Calu3 (cell line): Measurements from ENCODE around the gene NDUFS4. TPM values are rescaled to one million over a fixed set of nuclear protein-coding genes. Genes with fewer than 3 reads are reported as not detected.

Experiments
- BruUV-seq: library from RNA; stranded (reverse); fragments of 400-500 nt; replicated peaks from 2 replicates; lab custom pipeline; 2021; lab: Mats Ljungman, UMichigan
- CTCF ChIA-PET: fragments of 300-600 bp; sonication (Branson Sonifier 250); formaldehyde crosslinking; loops from one replicate; lab custom pipeline; 2022; ENCODE audit warnings: antibody characterized with exemption; lab: Charles Lee
- DNase-seq: peaks from one replicate; pipeline ENCODE4 v3.0.0; 2022
- H3K27ac Mint-ChIP-seq: one replicate; pipeline ENCODE4 v1.8.0; 2022; ENCODE audit warnings: mixed read lengths; ENCODE audit not compliant: unreplicated experiment
- H3K27me3 Mint-ChIP-seq: one replicate; pipeline ENCODE4 v1.8.0; 2022; ENCODE audit warnings: mixed read lengths; ENCODE audit not compliant: unreplicated experiment
- H3K36me3 Mint-ChIP-seq: one replicate; pipeline ENCODE4 v1.8.0; 2022; ENCODE audit warnings: mild to moderate bottlenecking, moderate library complexity, mixed read lengths; ENCODE audit not compliant: insufficient read depth, unreplicated experiment
- H3K4me1 Mint-ChIP-seq: one replicate; pipeline ENCODE4 v1.8.0; 2022; ENCODE audit warnings: mild to moderate bottlenecking, low read depth, mixed read lengths; ENCODE audit not compliant: unreplicated experiment
- H3K4me3 Mint-ChIP-seq: one replicate; pipeline ENCODE4 v1.8.0; 2022; ENCODE audit warnings: mild to moderate bottlenecking, low read depth, moderate library complexity, mixed read lengths; ENCODE audit not compliant: unreplicated experiment
- H3K9me3 Mint-ChIP-seq: one replicate; pipeline ENCODE4 v1.8.0; 2022; ENCODE audit warnings: low read depth, mixed read lengths; ENCODE audit not compliant: unreplicated experiment
- intact Hi-C: fragments of 100-400 bp; cut with micrococcal nuclease; formaldehyde crosslinking; loops from one replicate; pipeline ENCODE4 v1.10.0; 2022; ENCODE audit not compliant: unreplicated experiment
- total RNA-seq: library from RNA; stranded (reverse); gene quantifications from 2 replicates; pipeline ENCODE4 v1.2.3, GENCODE V29; 2022
- TF ChIP-seq, protein P1 (sequence below): fragments of 200-600 bp; IDR thresholded peaks from one replicate; pipeline ENCODE4 v1.8.0; 2022; ENCODE audit warnings: antibody characterized with exemption; ENCODE audit not compliant: unreplicated experiment

The NDUFS4 gene
- total RNA-seq, 1 experiment from 2014 or later = 71.0 TPM

DNA sequence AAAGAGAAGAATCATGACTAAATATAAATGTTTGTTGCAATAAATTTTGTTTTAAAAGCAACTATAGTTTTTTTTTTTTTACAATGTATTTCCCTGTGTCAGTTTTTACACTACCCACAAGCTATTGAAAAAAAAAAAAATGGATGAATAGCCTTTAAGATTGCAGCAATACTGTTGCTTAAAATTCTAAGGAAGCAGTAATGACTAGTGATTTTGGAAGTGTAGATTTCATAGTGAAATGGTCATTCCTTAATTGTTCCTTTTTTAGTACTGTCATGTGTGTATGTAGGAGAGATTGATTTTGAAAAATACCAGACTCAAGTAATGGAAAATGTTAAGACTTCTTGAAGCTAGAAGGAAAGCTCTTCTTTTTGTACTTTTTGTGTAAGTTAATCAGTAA is 53.1 kb downstream of the NDUFS4 start:
- CTCF ChIA-PET = no interaction called here
- Mint-ChIP-seq H3K27me3 (no peaks in the 10 kb centered on the region), H3K4me1 (no peaks in the 10 kb centered on the region), H3K27ac (no peak overlapping the region), H3K9me3 (no peaks in the 10 kb centered on the region), H3K36me3 (no peaks in the 10 kb centered on the region), H3K4me3 (no peak overlapping the region)
- BruUV-seq = no TSS peak
- TF ChIP-seq, protein P1, sequence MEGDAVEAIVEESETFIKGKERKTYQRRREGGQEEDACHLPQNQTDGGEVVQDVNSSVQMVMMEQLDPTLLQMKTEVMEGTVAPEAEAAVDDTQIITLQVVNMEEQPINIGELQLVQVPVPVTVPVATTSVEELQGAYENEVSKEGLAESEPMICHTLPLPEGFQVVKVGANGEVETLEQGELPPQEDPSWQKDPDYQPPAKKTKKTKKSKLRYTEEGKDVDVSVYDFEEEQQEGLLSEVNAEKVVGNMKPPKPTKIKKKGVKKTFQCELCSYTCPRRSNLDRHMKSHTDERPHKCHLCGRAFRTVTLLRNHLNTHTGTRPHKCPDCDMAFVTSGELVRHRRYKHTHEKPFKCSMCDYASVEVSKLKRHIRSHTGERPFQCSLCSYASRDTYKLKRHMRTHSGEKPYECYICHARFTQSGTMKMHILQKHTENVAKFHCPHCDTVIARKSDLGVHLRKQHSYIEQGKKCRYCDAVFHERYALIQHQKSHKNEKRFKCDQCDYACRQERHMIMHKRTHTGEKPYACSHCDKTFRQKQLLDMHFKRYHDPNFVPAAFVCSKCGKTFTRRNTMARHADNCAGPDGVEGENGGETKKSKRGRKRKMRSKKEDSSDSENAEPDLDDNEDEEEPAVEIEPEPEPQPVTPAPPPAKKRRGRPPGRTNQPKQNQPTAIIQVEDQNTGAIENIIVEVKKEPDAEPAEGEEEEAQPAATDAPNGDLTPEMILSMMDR = no peak
- intact Hi-C loops = no loop called here
- DNase-seq = no peak

DNA sequence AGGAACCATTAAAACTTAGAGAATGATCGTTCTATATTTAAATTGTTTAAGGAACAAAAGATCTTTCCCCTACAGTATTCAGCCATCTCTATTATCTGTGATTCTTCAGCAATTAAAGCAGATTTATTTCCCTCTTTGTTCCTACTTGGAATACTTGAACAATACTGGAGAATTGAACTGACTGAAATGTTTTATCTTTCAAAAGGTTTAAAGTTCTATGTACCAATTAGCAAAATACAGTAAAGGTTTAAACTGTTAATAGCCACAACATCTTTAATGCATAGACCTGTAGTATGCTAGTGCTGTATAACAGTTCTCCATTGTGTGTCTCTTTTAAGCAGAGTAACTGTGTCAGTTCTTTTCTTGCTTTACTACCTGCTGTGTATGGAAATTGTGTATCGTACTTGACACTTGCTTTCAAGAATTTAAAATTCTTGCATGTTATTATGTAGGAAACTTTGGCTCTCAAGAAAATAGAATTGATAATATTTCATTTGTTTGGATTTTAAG is 54.0 kb downstream of the NDUFS4 start:
- no peaks in the 10 kb centered on the region for H3K36me3 Mint-ChIP-seq
- H3K9me3 Mint-ChIP-seq = no peaks in the 10 kb centered on the region
- H3K27ac Mint-ChIP-seq = no peak overlapping the region
- TF ChIP-seq, protein P1 = no peak
- H3K4me3 Mint-ChIP-seq = no peak overlapping the region
- no TSS peak for BruUV-seq
- intact Hi-C loops = no loop called here
- no peaks in the 10 kb centered on the region for H3K4me1 Mint-ChIP-seq
- DNase-seq = no peak
- no peaks in the 10 kb centered on the region for H3K27me3 Mint-ChIP-seq
- CTCF ChIA-PET = no interaction called here

DNA sequence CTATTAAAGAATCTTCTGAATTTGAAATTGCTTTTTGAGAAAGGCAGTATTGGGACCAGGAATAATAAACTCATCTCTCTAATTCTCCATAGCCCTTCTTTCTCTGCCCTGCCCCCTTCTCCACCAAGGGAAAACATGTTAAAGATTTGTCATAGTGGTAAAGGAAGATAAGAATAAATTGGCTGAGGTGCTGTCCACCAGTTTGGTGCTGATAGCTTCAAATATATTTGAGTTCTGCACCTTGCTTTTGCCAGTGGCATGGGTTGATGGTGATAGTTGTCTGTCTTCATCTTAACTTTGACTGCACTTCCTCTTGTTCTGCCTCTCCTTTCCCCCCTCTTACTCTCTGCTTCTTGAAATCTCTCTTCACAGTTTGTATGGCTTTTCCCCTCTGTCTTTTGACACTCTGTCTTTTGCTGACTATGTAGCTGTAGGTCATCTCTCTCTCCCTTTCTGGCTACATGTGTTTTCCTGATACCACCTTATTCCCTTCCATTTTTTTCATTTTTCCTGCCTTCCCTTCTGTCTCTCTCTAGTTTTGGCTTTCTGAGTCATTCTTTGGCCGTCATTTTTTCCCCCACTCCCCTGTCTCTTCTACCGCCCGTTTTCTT is 56.6 kb downstream of the NDUFS4 start:
- Mint-ChIP-seq H3K27ac (no peak overlapping the region), H3K9me3 (no peaks in the 10 kb centered on the region), H3K4me3 (no peak overlapping the region), H3K27me3 (no peaks in the 10 kb centered on the region), H3K36me3 (no peaks in the 10 kb centered on the region), H3K4me1 (no peaks in the 10 kb centered on the region)
- no TSS peak for BruUV-seq
- DNase-seq = no peak
- CTCF ChIA-PET = no interaction called here
- intact Hi-C loops = no loop called here
- TF ChIP-seq, protein P1 = no peak

DNA sequence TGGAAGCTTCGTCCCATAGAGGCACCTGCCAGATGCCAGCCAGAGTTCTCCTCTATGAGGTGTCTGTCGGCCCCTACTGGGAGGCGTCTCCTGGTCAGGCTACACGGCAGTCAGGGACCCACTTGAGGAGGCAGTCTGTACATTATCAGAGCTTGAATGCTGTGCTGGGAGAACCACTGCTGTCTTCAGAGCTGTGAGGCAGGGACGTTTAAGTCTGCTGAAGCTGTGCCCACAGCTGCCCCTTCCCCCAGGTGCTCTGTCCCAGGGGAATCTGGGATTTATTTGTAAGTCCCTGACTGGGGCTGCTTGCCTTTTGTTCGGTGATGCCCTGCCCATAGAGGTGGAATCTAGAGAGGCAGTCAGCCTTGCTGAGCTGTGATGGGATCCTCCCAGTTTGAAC is 70.8 kb downstream of the NDUFS4 start:
- TF ChIP-seq, protein P1 = no peak
- peaks cover 11% of the 10 kb centered on the region for H3K9me3 Mint-ChIP-seq
- intact Hi-C loops = no loop called here
- BruUV-seq = no TSS peak
- no peak overlapping the region for H3K4me3 Mint-ChIP-seq
- DNase-seq = no peak
- CTCF ChIA-PET = no interaction called here
- H3K36me3 Mint-ChIP-seq = no peaks in the 10 kb centered on the region
- H3K27me3 Mint-ChIP-seq = no peaks in the 10 kb centered on the region
- no peak overlapping the region for H3K27ac Mint-ChIP-seq
- peaks cover 8% of the 10 kb centered on the region for H3K4me1 Mint-ChIP-seq
